Measurements from ENCODE around the gene COL16A1. TPM values are rescaled to one million over a fixed set of nuclear protein-coding genes. Genes with fewer than 3 reads are reported as not detected.

The COL16A1 gene
- total RNA-seq, 2 donors from 2014 or later, result 7.4 to 9.9 TPM

- Mint-ChIP-seq H3K36me3 (ENCODE audit: low read depth) (no peaks in the 10 kb centered on the region), H3K27ac (no peak overlapping the region), H3K27me3 (ENCODE audit: insufficient read depth) (peaks cover 8% of the 10 kb centered on the region), H3K4me1 (peaks cover 3% of the 10 kb centered on the region), H3K9me3 (peaks cover 4% of the 10 kb centered on the region), H3K4me3 (no peak overlapping the region)
- Histone ChIP-seq H3K27me3 (ENCODE audit: control insufficient read depth, insufficient read depth, low read length, poor library complexity, severe bottlenecking) (no peaks in the 10 kb centered on the region), H3K27ac (ENCODE audit: low read depth, low read length) (no peak overlapping the region), H3K36me3 (ENCODE audit: control insufficient read depth, insufficient read depth, low read length) (no peaks in the 10 kb centered on the region), H3K4me1 (ENCODE audit: control insufficient read depth, insufficient read depth, low read length) (no peaks in the 10 kb centered on the region), H3K4me3 (ENCODE audit: low read length) (no peak overlapping the region), H3K9ac (ENCODE audit: extremely low read depth, low read length, poor library complexity, severe bottlenecking) (no peak overlapping the region), H3K9me3 (ENCODE audit: control insufficient read depth, low read length) (peaks cover 9% of the 10 kb centered on the region)
- no peak for TF ChIP-seq CTCF (conservative IDR thresholded peaks at IDR 0.05)
- DNase-seq, result no peak
- WGBS, 2 experiments (ENCODE audit: insufficient coverage in 1 of 2, insufficient read length in 1 of 2), result 56 to 70% methylated on average over 1 of the region's 1 CpG
These were observed 94.2 kb downstream of the COL16A1 start for GRCh38 chr1:31609514-31610118.

DNA sequence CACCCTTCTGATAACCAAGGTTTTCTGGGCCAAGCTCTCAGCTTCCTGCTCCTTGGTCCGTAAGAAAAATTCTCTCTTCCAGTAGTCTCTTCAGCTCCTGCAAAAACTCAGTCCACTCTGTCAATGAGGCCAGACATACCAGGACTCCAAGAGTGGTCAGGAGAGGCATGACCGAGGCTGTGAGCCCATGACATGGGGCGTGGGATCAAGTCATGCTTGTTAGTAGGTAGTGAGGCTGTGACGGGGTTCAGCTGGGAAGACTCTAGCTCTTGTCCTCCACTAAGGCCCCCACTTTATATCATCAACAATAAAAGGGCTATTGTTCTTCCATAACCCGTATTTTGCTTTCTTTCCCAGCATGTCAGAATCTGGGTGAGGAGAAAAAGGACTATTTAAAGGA, 96.5 kb downstream of the COL16A1 start:
- TF ChIP-seq CTCF (conservative IDR thresholded peaks at IDR 0.05), result no peak
- Mint-ChIP-seq H3K4me1 (no peaks in the 10 kb centered on the region), H3K4me3 (no peak overlapping the region), H3K27me3 (ENCODE audit: insufficient read depth) (peaks cover 13% of the 10 kb centered on the region), H3K9me3 (peaks cover 4% of the 10 kb centered on the region), H3K27ac (no peak overlapping the region), H3K36me3 (ENCODE audit: low read depth) (no peaks in the 10 kb centered on the region)
- peaks cover 2% of the 10 kb centered on the region for H3K27me3 ChIP-seq (ENCODE audit: control insufficient read depth, insufficient read depth, low read length, poor library complexity, severe bottlenecking)
- no peaks in the 10 kb centered on the region for H3K4me1 ChIP-seq (ENCODE audit: control insufficient read depth, insufficient read depth, low read length)
- H3K27ac ChIP-seq (ENCODE audit: low read depth, low read length), result no peak overlapping the region
- peaks cover 9% of the 10 kb centered on the region for H3K9me3 ChIP-seq (ENCODE audit: control insufficient read depth, low read length)
- H3K36me3 ChIP-seq (ENCODE audit: control insufficient read depth, insufficient read depth, low read length), result no peaks in the 10 kb centered on the region
- 89 to 91% methylated on average over 2 to 4 of the region's 5 CpGs for WGBS, 2 experiments (ENCODE audit: insufficient coverage in 1 of 2, insufficient read length in 1 of 2)
- no peak overlapping the region for H3K9ac ChIP-seq (ENCODE audit: extremely low read depth, low read length, poor library complexity, severe bottlenecking)
- no peak for DNase-seq
- no peak overlapping the region for H3K4me3 ChIP-seq (ENCODE audit: low read length)

GRCh38 chr1:31605908-31606427, 97.8 kb downstream of the COL16A1 start:
- H3K27ac ChIP-seq (ENCODE audit: low read depth, low read length), result no peak overlapping the region
- H3K27me3 ChIP-seq (ENCODE audit: control insufficient read depth, insufficient read depth, low read length, poor library complexity, severe bottlenecking), result peaks cover 15% of the 10 kb centered on the region
- Mint-ChIP-seq H3K27me3 (ENCODE audit: insufficient read depth) (peaks cover 16% of the 10 kb centered on the region), H3K36me3 (ENCODE audit: low read depth) (no peaks in the 10 kb centered on the region), H3K9me3 (no peaks in the 10 kb centered on the region), H3K4me3 (no peak overlapping the region), H3K4me1 (no peaks in the 10 kb centered on the region), H3K27ac (no peak overlapping the region)
- no peak for TF ChIP-seq CTCF (conservative IDR thresholded peaks at IDR 0.05)
- no peaks in the 10 kb centered on the region for H3K36me3 ChIP-seq (ENCODE audit: control insufficient read depth, insufficient read depth, low read length)
- no peak overlapping the region for H3K4me3 ChIP-seq (ENCODE audit: low read length)
- no peak overlapping the region for H3K9ac ChIP-seq (ENCODE audit: extremely low read depth, low read length, poor library complexity, severe bottlenecking)
- peaks cover under 1% of the 10 kb centered on the region for H3K9me3 ChIP-seq (ENCODE audit: control insufficient read depth, low read length)
- 93 to 94% methylated on average over 3 to 4 of the region's 4 CpGs for whole genome bisulfite sequencing, 2 experiments (ENCODE audit: insufficient coverage in 1 of 2, insufficient read length in 1 of 2)
- no peak for DNase-seq
- no peaks in the 10 kb centered on the region for H3K4me1 ChIP-seq (ENCODE audit: control insufficient read depth, insufficient read depth, low read length)

Other genes starting within 250 kb of the COL16A1 start
- 1 to 10 TPM; 3.0 to 3.4 TPM for gene TINAGL1, start 127.5 kb downstream of the COL16A1 start, total RNA-seq
- not detected for gene HCRTR1, start 86.3 kb downstream of the COL16A1 start, total RNA-seq
- 10 to 100 TPM; 51.4 to 59.1 TPM for gene PEF1, start 59.1 kb downstream of the COL16A1 start, total RNA-seq
- 10 to 100 TPM; 13.1 to 22.7 TPM for gene ADGRB2, start 60.3 kb upstream of the COL16A1 start, total RNA-seq
- 1 to 10 TPM; 2.0 to 3.1 TPM for gene SPOCD1, start 112.0 kb upstream of the COL16A1 start, total RNA-seq
- 100 to 1,000 TPM; 211 TPM for gene PTP4A2, start 234.4 kb upstream of the COL16A1 start, total RNA-seq

Measured in endodermal cell (in vitro differentiated cells).